ENCODE results near the gene IGLON5. TPM values are rescaled to one million over a fixed set of nuclear protein-coding genes. Genes with fewer than 3 reads are reported as not detected.

Gene IGLON5
- total RNA-seq, 2 experiments from 2014 or later, result not detected

DNA sequence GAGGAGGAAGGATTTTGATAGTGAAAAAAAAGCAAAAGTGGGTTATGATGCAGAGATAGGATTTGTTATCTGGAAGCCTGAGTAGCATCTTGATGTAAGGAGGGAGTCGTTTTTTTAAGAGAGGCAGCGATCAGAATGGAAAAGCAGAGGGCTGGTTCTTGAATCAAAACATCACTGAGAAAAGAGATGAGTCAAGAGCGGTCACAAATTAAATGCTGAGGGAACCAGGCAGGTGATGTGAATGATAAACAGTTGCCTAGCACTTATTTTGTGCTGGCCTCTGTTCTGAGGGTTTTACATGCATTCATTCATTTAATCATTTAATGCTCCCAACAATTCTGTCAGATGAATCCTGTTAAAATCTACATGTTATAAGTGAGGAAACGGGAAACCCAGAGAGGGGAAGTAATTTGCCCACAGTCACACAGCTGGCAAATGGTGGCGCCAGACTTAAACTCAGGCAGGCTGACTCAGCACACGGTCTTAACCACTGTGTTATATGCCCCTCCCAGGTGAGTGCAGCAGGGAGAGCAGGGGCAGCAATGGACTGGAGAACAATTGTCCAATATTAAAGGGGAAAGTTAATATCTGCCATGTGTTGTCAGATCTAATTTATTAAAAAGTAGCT, 39.1 kb upstream of the IGLON5 start:
- Histone ChIP-seq H2AFZ (ENCODE audit: low read length) (no peak overlapping the region), H3K4me1 (ENCODE audit: insufficient read depth, low read length, poor library complexity, severe bottlenecking) (no peaks in the 10 kb centered on the region), H3K4me2 (ENCODE audit: low read length) (no peak overlapping the region), H3K27ac (ENCODE audit: low read depth, low read length, poor library complexity, severe bottlenecking) (no peak overlapping the region), H3K9me3 (ENCODE audit: low read length) (no peaks in the 10 kb centered on the region), H4K20me1 (ENCODE audit: insufficient read depth, low read length) (no peaks in the 10 kb centered on the region), H3K9me2 (ENCODE audit: insufficient read depth, low read length) (no peaks in the 10 kb centered on the region), H3K36me3 (ENCODE audit: insufficient read depth, low read length) (no peaks in the 10 kb centered on the region), H3K79me2 (ENCODE audit: insufficient read depth, low read depth, low read length) (no peaks in the 10 kb centered on the region), H3K4me3 (ENCODE audit: low read depth, low read length, poor library complexity, severe bottlenecking) (no peak overlapping the region)
- BruUV-seq (replicated peaks), result no TSS peak
- TF ChIP-seq, protein P1, sequence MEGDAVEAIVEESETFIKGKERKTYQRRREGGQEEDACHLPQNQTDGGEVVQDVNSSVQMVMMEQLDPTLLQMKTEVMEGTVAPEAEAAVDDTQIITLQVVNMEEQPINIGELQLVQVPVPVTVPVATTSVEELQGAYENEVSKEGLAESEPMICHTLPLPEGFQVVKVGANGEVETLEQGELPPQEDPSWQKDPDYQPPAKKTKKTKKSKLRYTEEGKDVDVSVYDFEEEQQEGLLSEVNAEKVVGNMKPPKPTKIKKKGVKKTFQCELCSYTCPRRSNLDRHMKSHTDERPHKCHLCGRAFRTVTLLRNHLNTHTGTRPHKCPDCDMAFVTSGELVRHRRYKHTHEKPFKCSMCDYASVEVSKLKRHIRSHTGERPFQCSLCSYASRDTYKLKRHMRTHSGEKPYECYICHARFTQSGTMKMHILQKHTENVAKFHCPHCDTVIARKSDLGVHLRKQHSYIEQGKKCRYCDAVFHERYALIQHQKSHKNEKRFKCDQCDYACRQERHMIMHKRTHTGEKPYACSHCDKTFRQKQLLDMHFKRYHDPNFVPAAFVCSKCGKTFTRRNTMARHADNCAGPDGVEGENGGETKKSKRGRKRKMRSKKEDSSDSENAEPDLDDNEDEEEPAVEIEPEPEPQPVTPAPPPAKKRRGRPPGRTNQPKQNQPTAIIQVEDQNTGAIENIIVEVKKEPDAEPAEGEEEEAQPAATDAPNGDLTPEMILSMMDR (conservative IDR thresholded peaks at IDR 0.05; ENCODE audit: low read length), result no peak
- TF ChIP-seq EZH2phosphoT487 (IDR thresholded peaks at IDR 0.05; ENCODE audit: borderline replicate concordance, low read depth, low read length), result no peak
- DNase-seq (ENCODE audit: low spot score), result no peak
- ChIA-PET CTCF (ENCODE audit: unreplicated experiment) (no interaction called here), POLR2A (no interaction called here)
- intact Hi-C loops (cut with micrococcal nuclease; ENCODE audit: unreplicated experiment), result no loop called here

- BruUV-seq (replicated peaks), result no TSS peak
- no peak overlapping the region for H2AFZ ChIP-seq (ENCODE audit: low read length)
- no peaks in the 10 kb centered on the region for H3K9me2 ChIP-seq (ENCODE audit: insufficient read depth, low read length)
- H3K4me1 ChIP-seq (ENCODE audit: insufficient read depth, low read length, poor library complexity, severe bottlenecking), result no peaks in the 10 kb centered on the region
- POLR2A ChIA-PET, result no interaction called here
- no peak overlapping the region for H3K4me2 ChIP-seq (ENCODE audit: low read length)
- no peak overlapping the region for H3K27ac ChIP-seq (ENCODE audit: low read depth, low read length, poor library complexity, severe bottlenecking)
- H3K36me3 ChIP-seq (ENCODE audit: insufficient read depth, low read length), result no peaks in the 10 kb centered on the region
- intact Hi-C loops (cut with micrococcal nuclease; ENCODE audit: unreplicated experiment), result no loop called here
- no peaks in the 10 kb centered on the region for H3K9me3 ChIP-seq (ENCODE audit: low read length)
- no peaks in the 10 kb centered on the region for H3K79me2 ChIP-seq (ENCODE audit: insufficient read depth, low read depth, low read length)
- no peak overlapping the region for H3K4me3 ChIP-seq (ENCODE audit: low read depth, low read length, poor library complexity, severe bottlenecking)
- no peaks in the 10 kb centered on the region for H4K20me1 ChIP-seq (ENCODE audit: insufficient read depth, low read length)
- CTCF ChIA-PET (ENCODE audit: unreplicated experiment), result no interaction called here
- no peak for TF ChIP-seq EZH2phosphoT487 (IDR thresholded peaks at IDR 0.05; ENCODE audit: borderline replicate concordance, low read depth, low read length)
- TF ChIP-seq, protein P1 (conservative IDR thresholded peaks at IDR 0.05; ENCODE audit: low read length), result no peak
- DNase-seq (ENCODE audit: low spot score), result no peak
Observed at GRCh38 chr19:51274049-51274770, 37.2 kb upstream of the IGLON5 start.

- Histone ChIP-seq H3K4me1 (ENCODE audit: insufficient read depth, low read length, poor library complexity, severe bottlenecking) (no peaks in the 10 kb centered on the region), H2AFZ (ENCODE audit: low read length) (no peak overlapping the region), H3K27ac (ENCODE audit: low read depth, low read length, poor library complexity, severe bottlenecking) (no peak overlapping the region), H3K36me3 (ENCODE audit: insufficient read depth, low read length) (no peaks in the 10 kb centered on the region), H3K9me3 (ENCODE audit: low read length) (no peaks in the 10 kb centered on the region), H3K4me2 (ENCODE audit: low read length) (no peak overlapping the region), H3K79me2 (ENCODE audit: insufficient read depth, low read depth, low read length) (no peaks in the 10 kb centered on the region), H3K9me2 (ENCODE audit: insufficient read depth, low read length) (no peaks in the 10 kb centered on the region), H3K4me3 (ENCODE audit: low read depth, low read length, poor library complexity, severe bottlenecking) (no peak overlapping the region), H4K20me1 (ENCODE audit: insufficient read depth, low read length) (no peaks in the 10 kb centered on the region)
- no peak for DNase-seq (ENCODE audit: low spot score)
- CTCF ChIA-PET (ENCODE audit: unreplicated experiment), result no interaction called here
- BruUV-seq (replicated peaks), result no TSS peak
- no peak for TF ChIP-seq EZH2phosphoT487 (IDR thresholded peaks at IDR 0.05; ENCODE audit: borderline replicate concordance, low read depth, low read length)
- TF ChIP-seq, protein P1 (conservative IDR thresholded peaks at IDR 0.05; ENCODE audit: low read length), result no peak
- intact Hi-C loops (cut with micrococcal nuclease; ENCODE audit: unreplicated experiment), result no loop called here
- POLR2A ChIA-PET, result interaction anchor here (0.6 kb wide), 1 partner anchor 143 kb away, joined by 3 read pairs; no protein-coding TSS in a partner anchor
Observed at GRCh38 chr19:51277112-51277511, 34.3 kb upstream of the IGLON5 start.

All from OCI-LY7 (cell line).